HL-60 (cell line): ENCODE data around the gene PRSS27.

ENCODE experiments used
- DNase-seq, 2 experiments: peaks; one replicate each; pipeline ENCODE4 v3.0.0-alpha.2; 2010 to 2020; ENCODE audit warnings: low read depth in 1 of 2, low spot score in 1 of 2
- H3K27ac ChIP-seq: fragments of 250-450 bp; sonication (Bioruptor Pico); replicated peaks from 2 replicates; pipeline ENCODE4 v1.5.1; 2020; ENCODE audit warnings: mild to moderate bottlenecking, moderate library complexity
- H3K27me3 ChIP-seq: fragments of 250-450 bp; sonication (Bioruptor Pico); 2 replicates; pipeline ENCODE4 v1.5.1; 2021; ENCODE audit warnings: mild to moderate bottlenecking, moderate library complexity; ENCODE audit not compliant: insufficient read depth, poor library complexity, severe bottlenecking
- H3K4me3 ChIP-seq: replicated peaks from 2 replicates; pipeline ENCODE4 v1.5.1; 2011; ENCODE audit warnings: mild to moderate bottlenecking, control low read depth, low read length; ENCODE audit not compliant: insufficient read depth
- GABPA ChIP-seq: IDR thresholded peaks from 2 replicates; pipeline ENCODE4 v1.6.1; 2012; ENCODE audit warnings: low read depth
- POLR2AphosphoS5 ChIP-seq: IDR thresholded peaks from 2 replicates; pipeline ENCODE4 v1.6.1; 2012; ENCODE audit warnings: low read depth
- SPI1 ChIP-seq: IDR thresholded peaks from 2 replicates; pipeline ENCODE4 v1.6.1; 2012; ENCODE audit warnings: low read depth, mild to moderate bottlenecking, borderline replicate concordance
- TF ChIP-seq, protein P1 (sequence below): IDR thresholded peaks from one replicate; pipeline ENCODE4 v1.5.1; 2011; ENCODE audit warnings: low read length, control low read depth, inconsistent platforms; ENCODE audit not compliant: insufficient read depth
- TF ChIP-seq, protein P2 (sequence below): IDR thresholded peaks from 2 replicates; pipeline ENCODE4 v1.6.1; 2012; ENCODE audit warnings: low read depth; ENCODE audit not compliant: insufficient replicate concordance

PRSS27 gene

GRCh38 chr16:2699791-2700600, 20.0 kb downstream of the PRSS27 start:
- no peak for DNase-seq
- TF ChIP-seq, protein P1, sequence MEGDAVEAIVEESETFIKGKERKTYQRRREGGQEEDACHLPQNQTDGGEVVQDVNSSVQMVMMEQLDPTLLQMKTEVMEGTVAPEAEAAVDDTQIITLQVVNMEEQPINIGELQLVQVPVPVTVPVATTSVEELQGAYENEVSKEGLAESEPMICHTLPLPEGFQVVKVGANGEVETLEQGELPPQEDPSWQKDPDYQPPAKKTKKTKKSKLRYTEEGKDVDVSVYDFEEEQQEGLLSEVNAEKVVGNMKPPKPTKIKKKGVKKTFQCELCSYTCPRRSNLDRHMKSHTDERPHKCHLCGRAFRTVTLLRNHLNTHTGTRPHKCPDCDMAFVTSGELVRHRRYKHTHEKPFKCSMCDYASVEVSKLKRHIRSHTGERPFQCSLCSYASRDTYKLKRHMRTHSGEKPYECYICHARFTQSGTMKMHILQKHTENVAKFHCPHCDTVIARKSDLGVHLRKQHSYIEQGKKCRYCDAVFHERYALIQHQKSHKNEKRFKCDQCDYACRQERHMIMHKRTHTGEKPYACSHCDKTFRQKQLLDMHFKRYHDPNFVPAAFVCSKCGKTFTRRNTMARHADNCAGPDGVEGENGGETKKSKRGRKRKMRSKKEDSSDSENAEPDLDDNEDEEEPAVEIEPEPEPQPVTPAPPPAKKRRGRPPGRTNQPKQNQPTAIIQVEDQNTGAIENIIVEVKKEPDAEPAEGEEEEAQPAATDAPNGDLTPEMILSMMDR = no peak
- TF ChIP-seq, protein P2, sequence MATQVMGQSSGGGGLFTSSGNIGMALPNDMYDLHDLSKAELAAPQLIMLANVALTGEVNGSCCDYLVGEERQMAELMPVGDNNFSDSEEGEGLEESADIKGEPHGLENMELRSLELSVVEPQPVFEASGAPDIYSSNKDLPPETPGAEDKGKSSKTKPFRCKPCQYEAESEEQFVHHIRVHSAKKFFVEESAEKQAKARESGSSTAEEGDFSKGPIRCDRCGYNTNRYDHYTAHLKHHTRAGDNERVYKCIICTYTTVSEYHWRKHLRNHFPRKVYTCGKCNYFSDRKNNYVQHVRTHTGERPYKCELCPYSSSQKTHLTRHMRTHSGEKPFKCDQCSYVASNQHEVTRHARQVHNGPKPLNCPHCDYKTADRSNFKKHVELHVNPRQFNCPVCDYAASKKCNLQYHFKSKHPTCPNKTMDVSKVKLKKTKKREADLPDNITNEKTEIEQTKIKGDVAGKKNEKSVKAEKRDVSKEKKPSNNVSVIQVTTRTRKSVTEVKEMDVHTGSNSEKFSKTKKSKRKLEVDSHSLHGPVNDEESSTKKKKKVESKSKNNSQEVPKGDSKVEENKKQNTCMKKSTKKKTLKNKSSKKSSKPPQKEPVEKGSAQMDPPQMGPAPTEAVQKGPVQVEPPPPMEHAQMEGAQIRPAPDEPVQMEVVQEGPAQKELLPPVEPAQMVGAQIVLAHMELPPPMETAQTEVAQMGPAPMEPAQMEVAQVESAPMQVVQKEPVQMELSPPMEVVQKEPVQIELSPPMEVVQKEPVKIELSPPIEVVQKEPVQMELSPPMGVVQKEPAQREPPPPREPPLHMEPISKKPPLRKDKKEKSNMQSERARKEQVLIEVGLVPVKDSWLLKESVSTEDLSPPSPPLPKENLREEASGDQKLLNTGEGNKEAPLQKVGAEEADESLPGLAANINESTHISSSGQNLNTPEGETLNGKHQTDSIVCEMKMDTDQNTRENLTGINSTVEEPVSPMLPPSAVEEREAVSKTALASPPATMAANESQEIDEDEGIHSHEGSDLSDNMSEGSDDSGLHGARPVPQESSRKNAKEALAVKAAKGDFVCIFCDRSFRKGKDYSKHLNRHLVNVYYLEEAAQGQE = no peak
- TF ChIP-seq SPI1 = no peak
- TF ChIP-seq POLR2AphosphoS5 = no peak
- no peak for TF ChIP-seq GABPA
- Histone ChIP-seq H3K27me3 (no peaks in the 10 kb centered on the region), H3K4me3 (no peak overlapping the region), H3K27ac (no peak overlapping the region)

GRCh38 chr16:2698965-2699750, 20.9 kb downstream of the PRSS27 start:
- no peaks in the 10 kb centered on the region for H3K27me3 ChIP-seq
- no peak overlapping the region for H3K27ac ChIP-seq
- no peak for DNase-seq
- no peak overlapping the region for H3K4me3 ChIP-seq
- TF ChIP-seq, protein P2 = no peak
- TF ChIP-seq, protein P1 = no peak
- TF ChIP-seq POLR2AphosphoS5 = no peak
- TF ChIP-seq GABPA = no peak
- TF ChIP-seq SPI1 = no peak

- Histone ChIP-seq H3K4me3 (no peak overlapping the region), H3K27me3 (no peaks in the 10 kb centered on the region), H3K27ac (no peak overlapping the region)
- TF ChIP-seq GABPA (no peak), POLR2AphosphoS5 (no peak), SPI1 (no peak)
- TF ChIP-seq, protein P1 = no peak
- TF ChIP-seq, protein P2 = no peak
- DNase-seq = no peak
These were observed 21.7 kb downstream of the PRSS27 start for GRCh38 chr16:2698103-2698870.
